H1 (cell line): ENCODE measurements around the gene CKLF. TPM values are rescaled to one million over a fixed set of nuclear protein-coding genes. Genes with fewer than 3 reads are reported as not detected.

Experiments used
- BRCA1 ChIP-seq: IDR thresholded peaks from 2 replicates; pipeline ENCODE4 v1.6.1; 2012; ENCODE audit warnings: low read depth, low read length, improper control_type of control experiment
- CHD7 ChIP-seq: fragments of 300-600 bp; sonication (generic); IDR thresholded peaks from 2 replicates; pipeline ENCODE4 v1.7.1; 2012; ENCODE audit warnings: low read length, moderate library complexity, mild to moderate bottlenecking, inconsistent platforms; ENCODE audit not compliant: insufficient replicate concordance
- GABPA ChIP-seq: IDR thresholded peaks from 2 replicates; pipeline ENCODE4 v1.6.1; 2011; ENCODE audit warnings: mild to moderate bottlenecking, low read length, moderate library complexity, borderline replicate concordance; ENCODE audit not compliant: insufficient read depth
- GTF2F1 ChIP-seq: IDR thresholded peaks from 2 replicates; pipeline ENCODE4 v1.6.1; 2012; ENCODE audit warnings: low read depth, low read length, improper control_type of control experiment, borderline replicate concordance
- KDM5A ChIP-seq: fragments of 200-600 bp; IDR thresholded peaks from 2 replicates; pipeline ENCODE4 v1.7.1; 2012; ENCODE audit warnings: mild to moderate bottlenecking, low read length, inconsistent platforms, mixed read lengths
- NRF1 ChIP-seq: IDR thresholded peaks from 2 replicates; pipeline ENCODE4 v1.6.1; 2011; ENCODE audit warnings: mild to moderate bottlenecking, low read depth, low read length, improper control_type of control experiment
- POU5F1 ChIP-seq: IDR thresholded peaks from 2 replicates; pipeline ENCODE4 v1.6.1; 2011; ENCODE audit warnings: low read depth, mild to moderate bottlenecking, low read length, moderate library complexity
- SP1 ChIP-seq: IDR thresholded peaks from 2 replicates; pipeline ENCODE4 v1.6.1; 2011; ENCODE audit warnings: low read depth, low read length
- TAF1 ChIP-seq: IDR thresholded peaks from 2 replicates; pipeline ENCODE4 v1.6.1; 2011; ENCODE audit warnings: mild to moderate bottlenecking, low read depth, low read length
- YY1 ChIP-seq: IDR thresholded peaks from 2 replicates; pipeline ENCODE4 v1.6.1; 2011; ENCODE audit warnings: low read depth, mild to moderate bottlenecking, low read length
- polyA plus RNA-seq, 7 experiments: library from polyadenylated mRNA; depleted of rRNA in 3 of 7; stranded (reverse) in 5 of 7; unstranded in 2 of 7; fragments of >200 nt in 5 of 7; fragments of 200-250 nt in 2 of 7; gene quantifications; 1 replicate in 5 of 7; 2 replicates in 1 of 7; 4 replicates in 1 of 7; pipeline versions ENCODE4 v1.2.1 to v1.2.3, GENCODE V29; 2011 to 2013; ENCODE audit warnings: missing spikeins in 2 of 7, mixed read lengths in 2 of 7
- total RNA-seq: library from RNA; stranded (reverse); fragmentation: NEBNext Ultra II Directional; extraction: Animal tissue kit (Norgen Biotek cat#: 25700); gene quantifications from 2 replicates; pipeline ENCODE4 v1.2.1, GENCODE V29; 2021

Gene CKLF
- total and polyA plus RNA-seq, 2 of the 8 experiments (the other 6 are each of a cell fraction or from before 2014, with no cell fraction given), result 21.1 to 63.5 TPM

- TF ChIP-seq CHD7 (no peak), POU5F1 (no peak), BRCA1 (no peak), GTF2F1 (no peak), TAF1 (no peak), YY1 (no peak), NRF1 (no peak), GABPA (no peak), KDM5A (no peak), SP1 (no peak)
These were observed 44.0 kb upstream of the CKLF start (continued) for GRCh38 chr16:66508248-66508913.
